Fibroblast of gingiva (primary cell): ENCODE data around the gene MYO7B.

ENCODE experiments used
- DNase-seq: peaks from one replicate; pipeline ENCODE4 v3.0.0-alpha.2; 2011; ENCODE audit warnings: low read depth

The MYO7B gene

DNA sequence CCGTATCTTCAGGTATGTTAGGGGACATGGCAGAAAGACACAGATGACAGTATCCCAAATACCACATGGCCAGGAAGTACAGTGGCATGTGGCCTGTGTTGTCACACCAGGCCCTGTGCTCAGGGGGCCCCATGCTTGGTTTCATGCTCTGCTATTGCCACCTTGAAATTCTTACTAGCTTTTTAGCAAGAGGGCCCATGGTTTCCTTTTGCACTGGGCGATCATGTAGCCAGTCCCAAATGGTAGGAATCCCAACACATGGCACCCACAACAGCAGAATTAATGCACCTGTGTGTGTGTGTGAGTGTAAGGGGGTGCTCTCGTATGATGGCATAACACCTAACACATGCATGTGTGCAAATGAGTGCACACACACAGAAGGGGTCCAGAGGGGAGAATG is 39.2 kb downstream of the MYO7B start:
- no peak for DNase-seq

DNA sequence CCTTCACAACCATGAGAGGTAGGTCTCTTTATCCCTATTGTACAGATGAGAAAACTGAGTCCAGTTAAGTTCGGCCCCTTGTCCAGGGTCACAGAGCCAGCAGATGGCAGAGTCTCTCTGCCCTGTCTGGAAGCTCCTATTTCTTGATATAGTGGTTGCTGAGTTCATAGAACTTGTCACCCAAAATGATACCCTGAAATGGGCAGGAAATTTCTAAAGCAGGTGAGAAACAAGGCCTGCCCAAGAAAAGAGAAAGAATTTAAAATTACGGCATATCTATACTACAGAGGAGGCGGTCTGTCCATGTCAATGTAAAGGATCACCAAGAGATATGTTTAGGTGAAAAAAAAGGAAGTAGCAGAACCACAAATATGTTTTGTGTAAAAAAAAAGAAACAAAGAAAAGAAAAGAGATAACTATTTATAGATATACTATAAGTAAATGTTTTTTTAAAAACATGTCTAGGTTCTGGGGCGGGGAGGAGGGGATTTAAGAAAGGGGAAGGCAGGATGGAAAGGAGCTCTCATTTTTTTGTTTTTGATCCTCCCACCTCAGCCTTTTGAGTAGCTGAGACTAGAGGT is 39.8 kb downstream of the MYO7B start:
- DNase-seq = no peak

DNA sequence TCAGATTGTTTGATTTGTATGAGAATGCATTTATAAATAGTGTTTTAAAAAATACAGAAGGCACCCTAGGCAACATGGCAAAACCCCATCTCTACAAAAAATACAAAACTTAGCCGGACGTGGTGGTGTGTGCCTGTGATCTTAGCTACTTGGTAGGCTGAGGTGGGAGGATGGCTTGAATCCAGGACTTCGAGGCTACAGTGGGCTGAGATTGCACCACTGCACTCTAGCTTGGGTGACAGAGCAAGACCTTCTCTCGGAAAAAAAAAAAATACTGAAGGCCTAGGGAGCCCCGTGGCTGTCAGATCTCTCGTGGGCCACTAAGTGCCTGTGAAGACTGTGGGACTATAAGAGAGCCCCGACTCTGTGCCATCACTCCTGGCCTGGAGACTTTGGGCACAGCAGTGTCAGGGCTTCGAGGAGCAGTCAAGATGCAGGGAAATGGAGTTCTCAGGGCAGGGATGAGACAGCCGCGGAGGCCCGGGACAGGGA is 40.5 kb downstream of the MYO7B start:
- no peak for DNase-seq

DNA sequence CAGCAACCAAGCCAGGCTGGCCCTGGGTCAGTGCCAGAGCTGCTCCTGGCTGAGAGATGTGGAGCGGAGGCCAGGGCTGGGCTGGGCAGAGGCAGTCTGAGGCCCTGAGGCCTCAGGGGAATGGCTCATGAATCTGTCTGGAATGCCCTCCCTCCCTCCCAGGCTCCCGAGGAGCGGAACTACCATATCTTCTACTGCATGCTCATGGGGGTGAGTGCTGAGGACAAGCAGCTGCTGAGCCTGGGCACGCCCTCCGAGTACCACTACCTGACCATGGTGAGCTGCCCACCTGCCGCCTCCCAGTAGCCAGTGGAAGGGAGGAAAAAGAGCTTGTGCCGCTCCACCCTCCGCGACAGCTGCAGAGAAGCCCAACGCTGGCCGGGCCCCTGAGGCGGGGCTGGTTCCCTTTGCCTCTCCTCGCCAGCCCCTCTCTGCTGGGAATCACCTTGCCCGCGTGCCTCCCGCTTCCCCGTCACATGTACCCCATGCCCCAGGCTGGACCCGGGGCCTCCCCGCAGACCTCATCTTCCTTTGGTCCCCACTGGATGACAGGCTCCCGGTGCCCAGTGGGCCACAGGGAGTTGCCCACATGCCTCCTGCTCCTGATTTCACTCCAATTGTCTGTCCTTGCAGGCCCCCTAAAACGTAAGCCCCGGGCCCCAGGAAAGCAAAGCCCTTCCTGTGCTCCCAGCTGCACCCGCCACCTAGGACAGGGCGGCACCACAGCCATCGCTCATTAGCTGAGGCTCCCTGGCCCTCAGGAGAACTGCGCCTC is 41.1 kb downstream of the MYO7B start:
- DNase-seq = peak; percentile 88

DNA sequence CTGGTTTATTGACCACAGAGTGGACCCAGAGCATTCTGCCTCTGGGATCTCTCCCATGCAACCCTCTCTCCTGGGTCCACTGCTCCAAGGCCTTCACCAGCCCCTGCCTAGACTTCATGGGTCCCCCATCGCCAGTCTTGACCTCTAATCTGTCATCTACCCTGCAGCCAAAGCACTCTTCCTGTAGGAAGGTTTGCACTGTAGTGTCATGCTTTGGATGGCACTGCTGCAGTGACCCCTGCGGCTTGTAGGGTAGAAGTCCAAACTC is 41.7 kb downstream of the MYO7B start:
- DNase-seq = no peak

DNA sequence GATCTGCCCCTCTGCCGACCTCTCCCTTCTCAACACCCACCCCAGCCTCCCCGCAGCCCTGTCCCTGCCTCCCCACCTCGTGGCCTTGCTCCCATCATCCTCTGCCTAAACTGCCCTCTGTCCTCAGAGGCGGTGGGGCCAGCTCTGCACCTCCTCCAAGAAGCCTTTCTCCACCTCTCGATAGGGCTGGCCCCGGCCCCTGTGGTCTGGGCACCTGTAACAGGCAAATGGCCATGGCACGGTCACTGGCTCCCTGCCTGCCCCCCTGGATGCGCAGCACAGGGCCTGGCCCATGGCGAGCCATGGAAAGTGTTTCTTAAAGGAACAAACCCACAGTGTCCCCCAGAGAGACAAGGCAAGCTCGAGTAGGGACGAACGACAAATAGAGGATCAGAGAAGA is 42.0 kb downstream of the MYO7B start:
- no peak for DNase-seq

DNA sequence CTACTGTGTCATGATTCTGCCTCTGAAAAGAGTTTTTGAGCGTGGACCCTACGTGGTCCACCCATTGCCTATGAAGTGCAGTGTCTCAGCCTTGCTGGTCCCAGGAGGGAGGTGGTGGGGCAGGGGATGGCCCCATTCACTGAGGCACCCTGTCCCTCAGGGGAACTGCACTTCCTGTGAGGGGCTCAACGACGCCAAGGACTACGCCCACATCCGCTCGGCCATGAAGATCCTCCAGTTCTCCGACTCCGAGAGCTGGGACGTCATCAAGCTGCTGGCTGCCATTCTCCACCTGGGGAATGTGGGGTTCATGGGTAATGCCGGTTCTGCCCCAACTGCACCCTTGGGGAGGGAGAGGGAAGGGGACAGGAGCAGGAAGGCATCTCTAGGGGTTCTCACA is 42.5 kb downstream of the MYO7B start:
- no peak for DNase-seq

DNA sequence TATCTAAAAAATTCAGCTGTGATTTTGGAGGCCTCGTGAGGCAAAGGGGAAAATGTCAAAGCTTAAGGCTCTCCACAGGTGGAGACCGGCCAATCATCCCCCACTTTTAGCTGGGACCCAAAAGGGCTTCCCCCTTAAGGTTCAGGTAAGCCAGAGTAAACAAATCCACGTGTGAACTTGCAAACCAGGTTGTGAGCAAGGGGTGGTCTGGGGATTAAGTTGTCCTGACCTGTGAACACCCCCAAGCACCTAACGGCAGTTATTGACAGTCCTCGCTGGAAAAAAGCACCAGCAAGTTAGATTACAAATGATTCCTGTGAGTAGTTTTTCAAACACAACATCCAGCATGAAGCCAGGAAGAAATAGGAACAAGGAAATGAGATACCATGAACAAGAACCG is 42.9 kb downstream of the MYO7B start:
- DNase-seq = no peak

DNA sequence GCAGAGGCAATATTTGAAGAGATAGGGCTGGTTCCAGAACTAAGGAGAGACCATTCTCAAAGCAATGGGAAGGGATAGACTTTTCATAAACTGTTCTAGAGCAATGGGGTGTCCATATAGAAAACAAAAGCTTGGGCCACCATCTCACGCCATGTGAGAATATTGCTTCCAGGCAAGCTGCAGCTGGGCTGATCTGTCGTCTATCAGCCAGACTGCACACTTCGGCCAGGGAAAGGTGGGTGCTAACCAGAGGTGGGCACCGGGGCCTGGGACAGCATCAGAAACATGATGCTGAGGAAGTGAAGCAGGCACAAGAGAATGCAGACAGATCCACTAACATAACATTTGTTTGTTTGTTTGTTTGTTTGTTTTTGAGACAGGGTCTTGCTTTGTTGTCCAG is 43.7 kb downstream of the MYO7B start:
- no peak for DNase-seq

DNA sequence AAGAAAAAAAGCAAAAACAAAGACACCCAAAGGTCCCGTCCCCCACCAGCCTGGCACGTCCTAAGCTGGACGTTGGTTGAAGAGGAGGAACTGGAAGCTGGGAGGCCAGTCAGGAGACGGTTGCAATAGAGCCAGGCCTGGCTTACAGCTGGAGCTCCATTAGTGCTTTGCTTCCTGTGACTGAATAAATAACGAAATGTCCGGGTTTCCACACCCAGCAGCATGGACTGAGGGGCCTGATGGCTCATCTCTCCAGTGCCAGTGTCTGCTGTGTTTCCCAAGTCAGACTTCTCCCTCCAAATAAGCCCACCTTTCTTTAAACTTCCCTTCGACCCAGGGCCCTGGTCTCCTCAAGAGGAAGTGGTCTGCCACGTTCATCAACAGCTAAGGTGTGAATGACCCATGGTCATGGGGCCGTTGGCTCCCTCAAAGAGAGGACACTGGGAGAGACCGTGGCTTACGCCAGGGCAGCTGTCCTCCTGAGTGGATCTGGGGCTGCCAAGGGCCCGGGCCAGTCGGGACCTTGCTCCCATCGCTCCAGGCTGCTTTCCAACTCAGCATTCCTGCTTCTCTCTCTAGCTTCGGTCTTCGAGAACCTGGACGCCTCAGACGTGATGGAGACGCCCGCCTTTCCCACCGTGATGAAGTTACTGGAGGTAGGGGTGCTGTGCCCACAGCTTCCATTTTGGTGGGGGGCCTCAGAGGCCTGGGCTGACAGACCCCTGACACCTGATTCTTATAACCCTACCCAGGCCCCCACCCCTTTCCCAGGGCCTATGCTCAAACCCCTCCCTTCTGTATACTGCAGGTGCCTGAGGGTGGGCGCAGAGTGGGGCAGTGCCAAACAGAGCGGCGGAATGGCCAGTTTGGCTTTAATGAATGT is 44.9 kb downstream of the MYO7B start:
- no peak for DNase-seq

DNA sequence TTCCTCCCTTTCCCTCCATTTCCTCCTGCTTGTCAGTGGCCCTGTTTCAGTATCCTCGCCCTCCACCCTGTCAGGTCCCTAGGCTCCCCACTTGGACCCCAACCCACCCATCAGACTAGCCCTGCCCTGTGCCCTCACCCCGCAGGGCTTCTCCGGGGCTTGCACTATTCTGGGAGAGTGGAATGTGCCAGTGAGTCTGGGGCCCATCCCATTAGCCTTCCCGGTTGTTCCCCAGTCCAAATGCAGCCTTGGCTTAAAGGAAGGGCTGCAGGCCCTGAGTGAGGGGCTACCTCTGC is 45.5 kb downstream of the MYO7B start:
- no peak for DNase-seq

DNA sequence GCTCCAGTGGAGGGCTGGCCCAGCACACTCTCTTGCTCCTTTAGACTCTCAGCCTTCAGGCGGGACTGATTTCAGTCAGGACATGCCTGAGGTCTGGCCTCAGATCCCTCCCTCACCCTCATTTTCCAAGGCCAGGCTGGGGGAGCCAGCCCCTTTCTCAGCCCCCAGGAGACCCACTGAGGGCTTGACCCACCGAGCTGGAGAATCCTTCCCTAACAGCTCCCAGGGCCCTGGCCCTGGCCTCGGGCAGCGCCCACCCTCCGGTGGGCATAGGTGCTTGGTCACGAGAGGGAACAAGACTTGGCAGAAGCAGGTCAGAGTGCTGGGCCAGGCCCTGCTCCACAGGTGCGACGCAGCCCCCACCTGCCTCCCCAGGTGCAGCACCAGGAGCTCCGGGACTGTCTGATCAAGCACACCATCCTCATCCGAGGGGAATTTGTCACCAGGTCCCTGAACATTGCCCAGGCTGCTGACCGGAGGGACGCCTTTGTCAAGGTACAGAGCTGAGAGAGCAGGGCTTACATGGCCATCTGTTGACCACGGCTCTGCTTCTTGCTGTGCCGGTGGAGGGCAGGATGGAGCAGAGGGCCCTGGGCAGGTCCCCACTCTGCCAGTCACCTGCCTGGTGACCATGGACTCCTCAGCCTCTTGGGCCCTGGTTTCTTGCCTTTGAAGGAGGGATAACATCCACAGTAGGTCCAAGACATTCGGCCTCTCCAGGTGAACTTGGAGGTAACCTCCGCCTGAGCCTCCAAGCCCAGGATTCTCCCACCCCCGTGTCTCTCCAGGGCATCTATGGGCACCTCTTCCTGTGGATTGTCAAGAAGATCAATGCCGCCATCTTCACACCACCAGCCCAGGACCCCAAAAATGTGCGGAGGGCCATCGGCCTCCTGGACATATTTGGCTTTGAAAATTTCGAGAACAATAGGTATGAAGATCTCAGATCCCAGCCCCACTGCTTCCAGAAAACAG is 46.3 kb downstream of the MYO7B start:
- DNase-seq = no peak

DNA sequence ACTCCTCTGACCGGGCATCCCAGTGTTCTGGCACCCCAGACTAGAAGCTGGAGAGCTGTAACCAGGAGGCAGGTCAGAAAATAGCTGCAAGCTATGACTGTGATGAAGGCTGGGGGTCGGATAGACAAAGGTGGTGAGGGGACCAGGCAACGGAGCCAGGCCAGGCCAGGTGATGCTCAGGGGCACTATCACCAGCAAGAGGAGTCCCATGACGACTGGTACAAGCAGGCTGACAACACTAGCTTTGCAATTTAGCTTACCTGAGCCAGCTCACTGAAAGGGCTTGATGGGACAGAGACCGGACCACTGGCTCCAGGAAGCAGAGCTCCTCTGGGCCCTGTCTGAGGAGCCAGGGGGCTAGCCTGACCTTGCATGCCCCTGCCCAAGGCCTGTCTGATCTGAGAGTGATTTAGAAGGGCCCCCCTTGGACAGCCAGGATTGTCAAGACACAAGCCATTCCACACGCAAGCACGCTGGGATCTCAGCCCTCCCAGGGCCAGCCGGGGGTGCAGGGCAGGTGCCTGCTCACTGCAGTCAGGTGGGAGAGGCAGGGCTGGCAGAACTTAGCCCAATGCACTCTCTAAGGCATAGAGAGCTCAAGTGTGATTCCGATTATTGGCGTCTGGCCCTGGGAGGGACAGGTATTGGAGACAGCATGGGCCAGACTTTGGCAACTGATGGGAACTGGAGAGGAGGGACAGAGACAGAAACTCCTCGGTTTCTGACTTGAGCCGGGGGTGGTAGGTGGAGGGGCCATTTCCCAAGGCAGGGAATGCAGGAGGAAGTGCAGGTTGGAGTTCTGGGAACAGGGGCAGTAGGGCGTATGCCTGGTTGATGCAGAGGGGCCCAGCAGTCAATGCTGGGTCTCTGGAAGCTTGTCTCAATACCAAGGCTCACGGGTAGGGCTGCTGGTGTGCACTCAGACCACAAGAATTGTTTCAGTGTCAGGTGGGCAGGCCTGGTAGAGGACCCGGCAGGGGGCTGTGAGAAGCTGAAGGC is 47.7 kb downstream of the MYO7B start:
- no peak for DNase-seq

DNA sequence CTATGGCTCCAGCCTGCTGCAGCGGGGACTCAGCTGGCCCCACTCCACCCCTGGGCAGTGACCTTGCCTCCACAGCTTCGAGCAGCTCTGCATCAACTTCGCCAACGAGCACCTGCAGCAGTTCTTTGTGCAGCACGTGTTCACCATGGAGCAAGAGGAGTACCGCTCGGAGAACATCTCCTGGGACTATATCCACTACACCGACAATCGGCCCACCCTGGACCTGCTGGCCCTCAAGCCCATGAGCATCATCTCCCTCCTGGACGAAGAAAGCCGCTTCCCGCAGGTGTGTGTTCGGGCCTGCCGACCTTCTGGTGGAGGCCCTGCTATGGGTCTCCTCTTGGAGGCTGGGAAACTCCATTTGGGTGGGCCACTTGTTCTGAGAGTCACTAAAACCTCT is 48.6 kb downstream of the MYO7B start:
- DNase-seq = no peak

DNA sequence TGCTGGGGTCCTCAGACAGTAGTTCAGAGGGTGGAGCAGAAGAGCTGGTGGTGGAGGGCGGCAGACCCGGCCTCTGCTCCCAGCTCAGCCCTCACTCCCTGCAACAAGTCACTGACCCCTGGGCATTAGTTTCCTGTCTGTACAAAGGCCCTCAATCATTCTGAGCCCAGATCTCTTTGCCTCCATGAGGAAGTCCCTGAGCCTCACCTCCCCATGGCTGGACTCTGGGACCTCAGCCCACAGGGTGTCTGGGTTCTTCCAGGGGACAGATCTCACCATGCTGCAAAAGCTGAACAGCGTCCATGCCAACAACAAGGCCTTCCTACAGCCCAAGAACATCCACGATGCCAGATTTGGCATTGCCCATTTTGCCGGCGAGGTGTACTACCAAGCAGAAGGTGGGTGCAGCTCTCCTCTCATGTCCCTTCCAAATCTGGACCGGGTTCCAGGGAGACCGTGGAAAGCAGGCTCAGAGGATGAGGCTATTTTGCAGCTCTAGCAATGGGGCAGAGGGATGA is 49.1 kb downstream of the MYO7B start:
- DNase-seq = no peak

DNA sequence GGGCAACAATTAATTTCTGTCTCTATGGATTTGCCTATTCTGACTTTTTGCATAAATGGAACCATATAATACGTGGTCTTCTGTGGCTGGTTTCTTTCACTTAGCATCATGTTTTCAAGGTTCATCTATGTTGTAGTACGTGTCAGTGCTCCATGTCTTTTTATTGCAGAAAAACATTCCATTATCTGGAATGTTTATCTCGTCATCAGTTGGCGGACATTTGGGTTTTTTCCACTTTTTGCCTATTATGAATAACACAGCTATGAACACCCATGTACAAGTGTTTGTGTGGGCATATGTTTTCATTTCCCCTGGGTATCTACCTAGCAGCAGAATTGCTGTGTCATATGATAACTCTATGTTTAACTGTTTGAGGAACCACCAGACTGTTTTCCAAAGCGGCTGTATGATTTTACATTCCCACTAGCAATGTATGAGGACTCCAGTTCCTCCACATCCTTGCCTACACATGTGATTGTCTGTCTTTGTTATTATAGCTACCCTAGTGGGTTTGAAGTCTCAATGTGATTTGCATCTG is 49.9 kb downstream of the MYO7B start:
- DNase-seq = no peak

DNA sequence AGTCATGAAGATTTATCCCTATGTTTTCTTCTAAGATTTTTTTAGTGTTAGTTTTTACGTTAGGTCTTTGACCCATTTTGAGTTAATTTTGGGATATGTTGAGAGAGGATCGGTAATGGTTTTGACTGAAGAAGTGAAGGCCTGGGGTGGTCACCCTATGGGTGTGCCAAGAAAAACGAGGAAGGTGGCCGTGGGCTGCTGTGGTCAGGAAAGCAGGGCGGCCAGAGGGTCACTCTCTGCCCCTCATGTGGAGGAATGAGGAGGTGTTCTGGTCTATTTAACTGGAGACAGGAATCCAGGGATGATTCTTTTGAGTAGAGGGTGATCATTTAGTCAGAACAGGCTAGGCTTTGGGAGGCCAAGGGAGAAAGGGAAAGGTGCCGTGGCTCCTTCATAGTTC is 50.7 kb downstream of the MYO7B start:
- DNase-seq = no peak

DNA sequence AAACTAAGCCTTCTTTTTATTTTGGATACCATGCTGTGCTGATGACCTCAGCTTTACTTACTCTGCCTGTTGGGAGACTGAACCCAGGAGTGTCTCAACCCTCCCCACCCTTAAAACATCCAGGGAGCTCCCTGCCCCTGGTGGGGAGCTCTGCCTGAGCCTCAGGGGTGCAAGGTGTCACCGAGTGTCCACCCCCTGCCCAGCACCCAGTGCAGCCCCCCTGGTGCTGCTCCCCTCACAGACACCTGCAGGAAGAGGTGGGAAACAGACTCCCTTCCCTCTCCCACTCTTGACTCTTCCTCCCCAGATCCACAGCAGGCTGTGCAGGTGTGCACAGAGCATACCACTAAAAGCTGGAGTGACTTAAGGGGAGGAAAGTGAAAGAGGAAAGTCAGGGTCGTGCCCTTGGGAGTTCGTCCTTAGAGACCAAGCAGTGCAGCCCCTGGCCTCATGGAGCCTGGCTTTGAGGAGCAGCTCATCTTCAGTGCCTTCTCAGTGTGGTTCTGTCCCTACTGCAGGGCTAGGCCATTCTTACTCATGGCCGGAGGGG is 51.3 kb downstream of the MYO7B start:
- DNase-seq = no peak

DNA sequence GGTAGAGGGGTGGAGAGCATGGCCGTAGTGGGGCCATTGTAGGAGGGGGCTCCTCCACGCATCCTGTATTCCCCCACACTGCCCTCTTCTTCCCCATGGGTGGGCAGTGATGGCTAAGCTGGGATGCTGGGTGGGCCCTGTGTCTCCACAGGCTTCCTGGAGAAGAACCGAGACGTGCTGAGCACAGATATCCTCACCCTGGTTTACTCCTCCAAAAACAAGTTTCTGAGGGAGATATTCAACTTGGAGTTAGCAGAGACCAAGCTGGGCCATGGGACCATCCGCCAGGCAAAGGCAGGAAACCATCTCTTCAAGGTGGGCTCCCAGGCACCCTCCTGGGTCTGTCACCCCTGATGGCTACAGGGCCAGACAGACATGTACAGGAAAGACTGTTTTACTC is 52.8 kb downstream of the MYO7B start:
- DNase-seq = no peak

DNA sequence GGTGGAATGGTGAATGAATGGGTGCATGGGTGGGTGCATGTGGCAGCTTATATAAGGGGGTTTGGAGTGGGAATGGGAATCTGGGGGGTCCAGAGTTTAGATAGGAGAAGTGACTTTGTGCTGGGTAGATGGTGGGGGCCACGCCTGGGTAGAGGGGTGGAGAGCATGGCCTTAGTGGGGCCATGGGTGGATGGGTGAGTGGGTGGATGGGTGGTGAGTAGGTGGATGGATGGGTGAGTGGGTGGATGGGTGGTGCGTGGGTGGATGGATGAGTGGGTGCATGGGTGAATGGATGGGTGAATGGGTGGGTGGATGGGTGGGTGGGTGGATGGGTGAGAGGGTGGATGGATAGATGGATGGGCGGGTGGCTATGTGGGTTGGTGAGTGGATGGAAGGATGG is 53.9 kb downstream of the MYO7B start:
- DNase-seq = no peak
